Activated T-cell treated with anti-CD3 and anti-CD28 coated beads, Interleukin-2, amount 50 U/mL, for 4 hours (primary cell): ENCODE measurements around the gene MROH2A. TPM values are rescaled to one million over a fixed set of nuclear protein-coding genes. Genes with fewer than 3 reads are reported as not detected.

Experiments used
- ATAC-seq, 2 donors: fragments of 200-7000 bp; cut with Tn5 transposase; one replicate each; pipeline ENCODE4 v1.10.0; 2021
- DNase-seq: peaks from one replicate; pipeline ENCODE4 v3.0.0-alpha.2; 2020
- H3K27me3 Mint-ChIP-seq: one replicate; pipeline ENCODE4 v1.8.0; 2021; ENCODE audit warnings: low read depth, mixed read lengths
- H3K36me3 Mint-ChIP-seq: one replicate; pipeline ENCODE4 v1.8.0; 2022; ENCODE audit warnings: mixed read lengths; ENCODE audit not compliant: insufficient read depth
- H3K4me1 Mint-ChIP-seq: one replicate; pipeline ENCODE4 v1.8.0; 2021; ENCODE audit warnings: low read depth, mixed read lengths
- H3K4me3 Mint-ChIP-seq: one replicate; pipeline ENCODE4 v1.8.0; 2021; ENCODE audit warnings: mild to moderate bottlenecking, moderate library complexity, mixed read lengths
- H3K9me3 Mint-ChIP-seq: one replicate; pipeline ENCODE4 v1.8.0; 2021; ENCODE audit warnings: mixed read lengths
- total RNA-seq, 3 donors: library from RNA; stranded (reverse); gene quantifications; one replicate each; pipeline ENCODE4 v1.2.1, GENCODE V29; 2021

Gene MROH2A
- total RNA-seq, 3 donors from 2014 or later: not detected

- H3K4me1 Mint-ChIP-seq: peaks cover 4% of the 10 kb centered on the region
- DNase-seq: no peak
- no peaks in the 10 kb centered on the region for H3K27me3 Mint-ChIP-seq
- no peaks in the 10 kb centered on the region for H3K9me3 Mint-ChIP-seq
- ATAC-seq: no peak
- no peak overlapping the region for H3K4me3 Mint-ChIP-seq
- no peaks in the 10 kb centered on the region for H3K36me3 Mint-ChIP-seq
These were observed 60.8 kb downstream of the MROH2A start for GRCh38 chr2:233838726-233839446.

- no peak for ATAC-seq
- no peaks in the 10 kb centered on the region for H3K27me3 Mint-ChIP-seq
- H3K9me3 Mint-ChIP-seq: no peaks in the 10 kb centered on the region
- H3K4me1 Mint-ChIP-seq: peaks cover 4% of the 10 kb centered on the region
- no peak for DNase-seq
- no peak overlapping the region for H3K4me3 Mint-ChIP-seq
- no peaks in the 10 kb centered on the region for H3K36me3 Mint-ChIP-seq
These were observed 61.3 kb downstream of the MROH2A start for GRCh38 chr2:233839447-233839820.

GRCh38 chr2:233840520-233840919 lies 62.4 kb downstream of the MROH2A start:
- DNase-seq (no peak), ATAC-seq (no peak)
- no peaks in the 10 kb centered on the region for H3K36me3 Mint-ChIP-seq
- H3K4me1 Mint-ChIP-seq: peaks cover 4% of the 10 kb centered on the region
- no peak overlapping the region for H3K4me3 Mint-ChIP-seq
- H3K27me3 Mint-ChIP-seq: no peaks in the 10 kb centered on the region
- no peaks in the 10 kb centered on the region for H3K9me3 Mint-ChIP-seq

GRCh38 chr2:233841183-233841582 lies 63.1 kb downstream of the MROH2A start:
- H3K4me3 Mint-ChIP-seq: no peak overlapping the region
- peaks cover 4% of the 10 kb centered on the region for H3K4me1 Mint-ChIP-seq
- ATAC-seq (no peak), DNase-seq (no peak)
- H3K9me3 Mint-ChIP-seq: no peaks in the 10 kb centered on the region
- H3K27me3 Mint-ChIP-seq: no peaks in the 10 kb centered on the region
- no peaks in the 10 kb centered on the region for H3K36me3 Mint-ChIP-seq

GRCh38 chr2:233844064-233844807 lies 66.1 kb downstream of the MROH2A start:
- Mint-ChIP-seq H3K9me3 (no peaks in the 10 kb centered on the region), H3K36me3 (no peaks in the 10 kb centered on the region), H3K4me1 (no peaks in the 10 kb centered on the region), H3K4me3 (no peak overlapping the region), H3K27me3 (no peaks in the 10 kb centered on the region)
- DNase-seq (no peak), ATAC-seq (no peak)

- Mint-ChIP-seq H3K27me3 (no peaks in the 10 kb centered on the region), H3K9me3 (no peaks in the 10 kb centered on the region), H3K4me1 (no peaks in the 10 kb centered on the region), H3K36me3 (no peaks in the 10 kb centered on the region), H3K4me3 (no peak overlapping the region)
- no peak for ATAC-seq
- no peak for DNase-seq
These were observed 66.7 kb downstream of the MROH2A start for GRCh38 chr2:233844836-233845235.

GRCh38 chr2:233845301-233846060 lies 67.4 kb downstream of the MROH2A start:
- Mint-ChIP-seq H3K4me1 (no peaks in the 10 kb centered on the region), H3K27me3 (no peaks in the 10 kb centered on the region), H3K36me3 (no peaks in the 10 kb centered on the region)

DNA sequence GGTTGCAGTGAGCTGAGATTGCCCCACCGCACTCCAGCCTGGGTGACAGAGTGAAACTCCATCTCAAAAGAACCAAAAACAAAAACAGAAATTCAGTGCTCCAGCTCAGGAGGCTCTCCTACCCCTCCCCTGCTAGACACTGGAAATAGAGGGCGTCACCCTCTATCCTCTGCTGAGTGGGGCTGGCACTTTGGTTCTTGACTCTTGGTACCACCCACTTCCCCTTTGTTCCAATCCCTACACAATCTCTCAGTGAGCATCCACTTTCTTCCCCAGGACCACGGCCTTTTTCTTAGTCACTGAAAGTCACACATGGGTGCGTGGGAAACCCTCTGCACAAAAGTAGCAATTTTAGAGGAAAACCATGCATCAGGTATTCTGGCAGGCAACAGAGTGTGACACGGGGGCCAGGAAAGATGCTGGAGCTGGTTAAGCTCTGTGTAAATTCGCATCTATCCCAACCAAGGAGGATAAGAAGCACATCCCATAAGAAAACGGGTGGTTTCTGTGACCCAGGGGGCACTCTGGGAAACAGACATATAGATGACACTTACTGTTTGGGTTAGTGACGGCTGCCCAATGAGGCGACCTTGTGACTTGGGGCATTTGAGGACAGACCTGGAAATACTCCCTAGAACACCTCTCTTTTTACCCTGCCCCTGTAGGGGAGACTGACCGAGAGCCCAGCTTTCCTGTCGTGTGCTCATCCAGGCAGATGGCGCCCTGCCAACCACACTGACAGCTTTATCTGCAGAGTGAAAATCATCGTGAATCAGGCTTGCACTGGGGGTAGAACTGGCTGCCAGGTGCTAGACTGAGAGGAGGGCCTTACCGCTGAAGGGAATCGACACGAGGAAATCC lies 68.5 kb downstream of the MROH2A start:
- DNase-seq: no peak
- Mint-ChIP-seq H3K4me3 (no peak overlapping the region), H3K27me3 (no peaks in the 10 kb centered on the region), H3K4me1 (no peaks in the 10 kb centered on the region), H3K36me3 (no peaks in the 10 kb centered on the region), H3K9me3 (no peaks in the 10 kb centered on the region)
- no peak for ATAC-seq

More at GRCh38 chr2:233845301-233846060, 67.4 kb downstream of the MROH2A start:
- no peak for DNase-seq
- ATAC-seq: no peak
- no peaks in the 10 kb centered on the region for H3K9me3 Mint-ChIP-seq
- H3K4me3 Mint-ChIP-seq: no peak overlapping the region

DNA sequence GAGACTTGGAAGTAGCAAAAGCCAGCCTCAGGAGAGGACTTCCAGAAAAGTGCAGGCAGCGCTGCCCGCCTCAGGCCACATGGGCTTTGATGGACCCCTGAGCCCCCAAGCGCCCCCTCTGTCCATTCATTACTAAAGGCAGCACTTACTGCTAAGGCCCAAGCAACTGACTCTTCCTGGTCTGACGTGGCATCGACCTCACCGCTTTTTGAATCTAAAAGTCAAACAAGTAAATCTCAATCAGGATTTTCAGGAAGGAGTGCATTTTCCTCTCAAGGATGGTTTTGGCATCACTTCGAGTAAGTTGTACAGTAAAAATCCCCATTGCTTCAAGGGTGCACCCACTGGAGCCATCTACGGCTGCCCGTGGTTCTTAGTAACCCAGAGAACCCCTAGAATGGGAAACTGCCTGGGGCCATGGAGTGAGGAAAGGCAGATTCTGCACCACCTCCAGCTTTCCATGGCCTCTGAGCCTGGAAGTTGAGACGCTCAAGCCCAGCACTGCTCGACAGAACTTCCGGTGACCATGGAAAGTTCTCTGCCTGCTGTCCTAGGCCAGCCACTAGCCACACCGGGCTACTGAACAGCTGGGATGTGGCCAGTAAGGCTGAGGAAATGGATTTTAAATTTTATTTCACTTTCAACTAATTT lies 69.2 kb downstream of the MROH2A start:
- ATAC-seq (no peak), DNase-seq (no peak)
- no peak overlapping the region for H3K4me3 Mint-ChIP-seq
- H3K27me3 Mint-ChIP-seq: no peaks in the 10 kb centered on the region
- no peaks in the 10 kb centered on the region for H3K36me3 Mint-ChIP-seq
- H3K9me3 Mint-ChIP-seq: no peaks in the 10 kb centered on the region
- no peaks in the 10 kb centered on the region for H3K4me1 Mint-ChIP-seq

DNA sequence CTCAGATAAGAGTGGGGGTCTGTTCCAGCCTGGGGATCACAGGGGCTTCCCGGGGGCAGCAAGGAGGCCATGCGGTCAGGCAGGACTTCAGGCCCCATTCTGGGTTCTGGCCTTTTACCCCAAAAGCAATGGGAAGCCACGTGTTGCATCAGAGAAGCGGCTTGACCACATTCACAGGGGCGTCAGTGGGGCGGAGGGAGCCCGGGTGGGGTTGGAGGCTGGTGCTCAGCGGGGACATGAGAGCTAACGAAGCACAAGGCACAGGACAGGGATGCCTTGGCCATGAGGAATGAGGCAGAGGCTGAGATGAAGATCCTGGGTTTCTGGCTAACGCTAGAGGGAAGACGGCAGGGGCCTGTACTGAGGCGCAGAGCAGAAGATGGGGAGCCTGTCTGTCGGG lies 70.1 kb downstream of the MROH2A start:
- no peaks in the 10 kb centered on the region for H3K27me3 Mint-ChIP-seq
- DNase-seq: no peak
- ATAC-seq: no peak
- H3K36me3 Mint-ChIP-seq: no peaks in the 10 kb centered on the region
- no peak overlapping the region for H3K4me3 Mint-ChIP-seq
- no peaks in the 10 kb centered on the region for H3K9me3 Mint-ChIP-seq
- peaks cover 4% of the 10 kb centered on the region for H3K4me1 Mint-ChIP-seq

DNA sequence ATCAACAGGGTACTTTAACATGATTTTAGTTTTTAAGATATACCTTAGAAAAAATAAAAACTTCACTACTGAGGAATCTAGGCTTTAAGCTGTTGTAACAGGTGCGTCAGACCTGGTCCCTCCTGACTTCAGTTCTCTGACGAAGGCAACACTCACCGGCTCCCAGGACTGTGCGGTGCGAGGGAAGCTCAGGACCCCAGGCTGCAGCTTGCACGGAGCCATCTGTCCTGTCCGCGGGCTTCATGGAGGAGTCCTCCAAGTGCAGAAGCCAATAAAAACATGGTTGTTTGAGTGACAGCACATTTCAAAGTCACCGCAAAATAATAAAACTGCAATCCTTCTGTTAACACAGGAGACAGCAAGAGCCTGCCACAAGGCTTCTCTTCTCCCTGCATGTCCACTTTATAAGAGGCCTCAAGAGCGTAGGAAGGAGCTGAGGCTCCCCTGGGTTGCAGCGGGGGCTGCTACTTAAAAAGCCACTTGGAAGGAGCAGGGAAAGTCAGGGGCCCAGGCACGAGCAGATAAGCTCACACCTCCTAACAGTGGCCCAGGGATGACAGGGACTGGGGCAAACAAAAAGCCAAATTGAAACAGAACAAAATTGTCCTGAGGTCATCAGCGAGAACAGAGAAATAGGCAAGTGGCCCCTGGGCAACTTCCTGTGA lies 71.6 kb downstream of the MROH2A start:
- no peaks in the 10 kb centered on the region for H3K9me3 Mint-ChIP-seq

DNA sequence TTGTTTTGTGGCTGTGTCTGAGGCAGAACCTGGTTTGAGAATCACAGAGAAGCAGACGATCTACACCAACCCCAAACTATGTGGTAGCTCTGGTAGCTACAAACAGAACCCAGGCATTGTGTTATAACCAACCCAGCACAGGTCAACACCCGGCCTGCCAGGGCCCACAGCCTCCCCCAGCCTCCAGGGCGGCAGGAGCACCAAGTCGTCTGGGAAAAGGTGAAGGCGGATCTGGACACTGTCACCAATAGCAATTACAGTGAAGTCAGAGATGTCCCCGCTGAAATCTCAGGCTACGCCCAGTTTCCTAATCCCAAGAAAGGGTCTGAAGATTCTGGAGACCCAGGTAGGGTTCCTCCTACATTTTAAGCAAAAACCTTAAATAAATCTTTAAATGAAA lies 72.6 kb downstream of the MROH2A start:
- Mint-ChIP-seq H3K4me1 (peaks cover 18% of the 10 kb centered on the region), H3K36me3 (no peaks in the 10 kb centered on the region), H3K9me3 (no peaks in the 10 kb centered on the region), H3K27me3 (peaks cover 2% of the 10 kb centered on the region), H3K4me3 (no peak overlapping the region)
- DNase-seq (no peak), ATAC-seq (no peak)

More for the DNA sequence above, 71.6 kb downstream of the MROH2A start:
- H3K27me3 Mint-ChIP-seq: peaks cover 2% of the 10 kb centered on the region
- DNase-seq: no peak
- no peak overlapping the region for H3K4me3 Mint-ChIP-seq
- no peak for ATAC-seq
- H3K4me1 Mint-ChIP-seq: peaks cover 13% of the 10 kb centered on the region
- no peaks in the 10 kb centered on the region for H3K36me3 Mint-ChIP-seq

GRCh38 chr2:233851169-233851568 lies 73.0 kb downstream of the MROH2A start:
- no peak for ATAC-seq
- DNase-seq: no peak
- no peaks in the 10 kb centered on the region for H3K9me3 Mint-ChIP-seq
- H3K4me1 Mint-ChIP-seq: peaks cover 18% of the 10 kb centered on the region
- H3K36me3 Mint-ChIP-seq: no peaks in the 10 kb centered on the region
- no peak overlapping the region for H3K4me3 Mint-ChIP-seq
- peaks cover 2% of the 10 kb centered on the region for H3K27me3 Mint-ChIP-seq
